Liver (tissue), 9 donors: ENCODE results near the gene AKR1B1. TPM values are rescaled to one million over a fixed set of nuclear protein-coding genes. Genes with fewer than 3 reads are reported as not detected.
A peak's percentile ranks its signal among the peaks of the same experiment; 100 is the strongest.

ENCODE experiments used
- DNase-seq: peaks from one replicate; pipeline ENCODE4 v3.0.0-alpha.2; 2017; ENCODE audit warnings: low spot score
- H3K27ac ChIP-seq, 2 donors: one replicate each; pipeline ENCODE4 v1.7.0; 2013; ENCODE audit warnings: inconsistent platforms in 2 of 2, low read length in 2 of 2, control low read depth in 1 of 2, low read depth in 1 of 2, mild to moderate bottlenecking in 1 of 2
- H3K27me3 ChIP-seq, 4 donors: one replicate each; pipeline versions ENCODE4 v1.6.1 to v1.7.0; 2013; ENCODE audit warnings: low read length in 3 of 4, inconsistent platforms in 1 of 4, mild to moderate bottlenecking in 1 of 4, moderate library complexity in 1 of 4; ENCODE audit not compliant: control insufficient read depth in 4 of 4, insufficient read depth in 4 of 4
- H3K36me3 ChIP-seq, 4 donors: one replicate each; pipeline versions ENCODE4 v1.6.1 to v1.7.0; 2013; ENCODE audit warnings: low read length in 3 of 4, mild to moderate bottlenecking in 3 of 4, low read depth in 1 of 4, moderate library complexity in 1 of 4; ENCODE audit not compliant: control insufficient read depth in 4 of 4, insufficient read depth in 3 of 4
- H3K4me1 ChIP-seq, 4 donors: one replicate each; pipeline versions ENCODE4 v1.6.1 to v1.7.0; 2013; ENCODE audit warnings: low read length in 3 of 4, mild to moderate bottlenecking in 3 of 4, moderate library complexity in 1 of 4; ENCODE audit not compliant: control insufficient read depth in 4 of 4, insufficient read depth in 4 of 4
- H3K4me3 ChIP-seq, 3 donors: one replicate each; pipeline versions ENCODE4 v1.6.1 to v1.7.0; 2013; ENCODE audit warnings: low read length in 3 of 3, control low read depth in 1 of 3, low read depth in 1 of 3, mild to moderate bottlenecking in 1 of 3
- H3K9ac ChIP-seq, 2 donors: one replicate each; pipeline ENCODE4 v1.7.0; 2013; ENCODE audit warnings: low read length in 2 of 2, mild to moderate bottlenecking in 2 of 2, moderate library complexity in 2 of 2, control low read depth in 1 of 2, low read depth in 1 of 2
- H3K9me3 ChIP-seq, 4 donors: one replicate each; pipeline versions ENCODE4 v1.6.1 to v1.7.0; 2013; ENCODE audit warnings: low read length in 3 of 4; ENCODE audit not compliant: control insufficient read depth in 4 of 4
- CTCF ChIP-seq: fragments of 150-350 bp; IDR thresholded peaks from 2 replicates; pipeline ENCODE4 v1.5.1; 2017; ENCODE audit warnings: improper control_type of control experiment, low read depth, low read length; ENCODE audit not compliant: missing input control
- EGR1 ChIP-seq, 2 donors: IDR thresholded peaks; 2 replicates each; pipeline ENCODE4 v1.6.1; 2016 to 2018; ENCODE audit warnings: antibody characterized with exemption in 2 of 2, low read depth in 2 of 2
- FOXA1 ChIP-seq: IDR thresholded peaks from 2 replicates; pipeline ENCODE4 v1.6.1; 2016; ENCODE audit warnings: antibody characterized with exemption
- FOXA2 ChIP-seq: IDR thresholded peaks from 2 replicates; pipeline ENCODE4 v1.6.1; 2016; ENCODE audit warnings: antibody characterized with exemption
- GABPA ChIP-seq, 2 donors: IDR thresholded peaks in 1 of 2; conservative IDR thresholded peaks in 1 of 2; 2 replicates each; pipeline ENCODE4 v1.6.1; 2016; ENCODE audit warnings: antibody characterized with exemption in 2 of 2, mild to moderate bottlenecking in 1 of 2, moderate library complexity in 1 of 2
- HNF4A ChIP-seq, 2 donors: conservative IDR thresholded peaks; 2 replicates each; pipeline ENCODE4 v1.6.1; 2016; ENCODE audit warnings: antibody characterized with exemption in 2 of 2, mild to moderate bottlenecking in 2 of 2
- HNF4G ChIP-seq: IDR thresholded peaks from 2 replicates; pipeline ENCODE4 v1.6.1; 2016; ENCODE audit warnings: antibody characterized with exemption
- NR2F2 ChIP-seq: IDR thresholded peaks from 2 replicates; pipeline ENCODE4 v1.6.1; 2016; ENCODE audit warnings: antibody characterized with exemption
- RXRA ChIP-seq, 2 donors: IDR thresholded peaks; 2 replicates each; pipeline ENCODE4 v1.6.1; 2017 to 2018; ENCODE audit warnings: antibody characterized with exemption in 2 of 2, mild to moderate bottlenecking in 1 of 2
- SP1 ChIP-seq: IDR thresholded peaks from 2 replicates; pipeline ENCODE4 v1.6.1; 2018; ENCODE audit warnings: antibody characterized with exemption, mild to moderate bottlenecking
- TAF1 ChIP-seq: conservative IDR thresholded peaks from 2 replicates; pipeline ENCODE4 v1.6.1; 2016; ENCODE audit warnings: antibody characterized with exemption, mild to moderate bottlenecking
- YY1 ChIP-seq: IDR thresholded peaks from 2 replicates; pipeline ENCODE4 v1.6.1; 2016; ENCODE audit warnings: antibody characterized with exemption, mild to moderate bottlenecking
- ZBTB33 ChIP-seq: IDR thresholded peaks from 2 replicates; pipeline ENCODE4 v1.6.1; 2016; ENCODE audit warnings: antibody characterized with exemption
- WGBS: extraction: QIAGEN DNeasy Blood & Tissue Kit; methylation state at CpG from one replicate; pipeline ENCODE4 v1.1.7; 2013; 5-methylcytosine and 5-hydroxymethylcytosine counted together
- polyA plus RNA-seq, 2 donors: library from polyadenylated mRNA; stranded (reverse) in 1 of 2; unstranded in 1 of 2; fragments of 200-250 nt in 1 of 2; fragments of >200 nt in 1 of 2; fragmentation: Nextera tagmentation in 1 of 2; extraction: Ambion mirVana in 1 of 2; gene quantifications; one replicate each; pipeline versions ENCODE4 v1.2.1 to v1.2.3, GENCODE V29; 2013 to 2015
- total RNA-seq, 2 donors: library from RNA; depleted of rRNA; stranded (reverse); fragments of >200 nt; gene quantifications; one replicate each; pipeline ENCODE4 v1.2.3, GENCODE V29; 2014
- TF ChIP-seq, protein P1 (sequence below): IDR thresholded peaks from 2 replicates; pipeline ENCODE4 v1.6.1; 2016; ENCODE audit warnings: antibody characterized with exemption
- TF ChIP-seq, protein P2 (sequence below): IDR thresholded peaks from 2 replicates; pipeline ENCODE4 v1.6.1; 2016; ENCODE audit warnings: antibody characterized with exemption, mild to moderate bottlenecking
- donor health status: healthy.
- donor health status: healthy.
- donor health status: healthy.
- donor health status: healthy.
- donor health status: healthy.

The AKR1B1 gene
- total and polyA plus RNA-seq, 4 donors = 10.8 to 12.6 (median 11.6) TPM

GRCh38 chr7:134432296-134433152, 26.4 kb downstream of the AKR1B1 start (continued):
- TF ChIP-seq ZBTB33 (no peak), SP1 (peak; percentile 50), NR2F2 (peak; percentile 57), GABPA (IDR thresholded peaks at IDR 0.05 in 1 of 2, conservative IDR thresholded peaks at IDR 0.05 in 1 of 2) (peak in 1 of 2 donors; percentile 52)

DNA sequence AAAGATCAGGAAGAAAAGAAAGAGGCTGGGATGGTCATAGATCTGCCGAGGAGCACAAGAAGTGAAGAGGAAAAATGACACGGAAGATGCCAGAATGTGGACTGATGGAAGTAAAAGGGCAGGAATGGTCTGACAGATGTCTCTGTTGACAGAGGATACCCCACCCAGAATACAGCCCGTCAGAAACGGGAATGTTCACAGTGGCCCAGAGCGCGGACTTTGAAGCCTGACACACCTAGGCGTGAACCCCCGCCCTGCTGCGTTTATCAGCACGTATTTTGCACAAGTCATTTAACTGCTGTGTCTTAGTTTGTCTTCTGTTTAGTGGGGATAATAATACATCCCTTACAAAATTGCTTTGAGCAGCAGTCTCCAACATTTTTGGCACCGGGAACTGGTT, 27.1 kb downstream of the AKR1B1 start:
- peaks cover 0 to 13% (median 9%) of the 10 kb centered on the region in 4 donors for H3K4me1 ChIP-seq
- WGBS = 45% methylated on average over 11 of the region's 11 CpGs
- TF ChIP-seq EGR1 (IDR thresholded peaks at IDR 0.05; ENCODE audit: low read depth in 2 of 2) = no peak
- no peak for TF ChIP-seq SP1
- TF ChIP-seq HNF4A (conservative IDR thresholded peaks at IDR 0.05) = no peak
- TF ChIP-seq, protein P1, sequence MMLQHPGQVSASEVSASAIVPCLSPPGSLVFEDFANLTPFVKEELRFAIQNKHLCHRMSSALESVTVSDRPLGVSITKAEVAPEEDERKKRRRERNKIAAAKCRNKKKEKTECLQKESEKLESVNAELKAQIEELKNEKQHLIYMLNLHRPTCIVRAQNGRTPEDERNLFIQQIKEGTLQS = no peak
- TF ChIP-seq, protein P2, sequence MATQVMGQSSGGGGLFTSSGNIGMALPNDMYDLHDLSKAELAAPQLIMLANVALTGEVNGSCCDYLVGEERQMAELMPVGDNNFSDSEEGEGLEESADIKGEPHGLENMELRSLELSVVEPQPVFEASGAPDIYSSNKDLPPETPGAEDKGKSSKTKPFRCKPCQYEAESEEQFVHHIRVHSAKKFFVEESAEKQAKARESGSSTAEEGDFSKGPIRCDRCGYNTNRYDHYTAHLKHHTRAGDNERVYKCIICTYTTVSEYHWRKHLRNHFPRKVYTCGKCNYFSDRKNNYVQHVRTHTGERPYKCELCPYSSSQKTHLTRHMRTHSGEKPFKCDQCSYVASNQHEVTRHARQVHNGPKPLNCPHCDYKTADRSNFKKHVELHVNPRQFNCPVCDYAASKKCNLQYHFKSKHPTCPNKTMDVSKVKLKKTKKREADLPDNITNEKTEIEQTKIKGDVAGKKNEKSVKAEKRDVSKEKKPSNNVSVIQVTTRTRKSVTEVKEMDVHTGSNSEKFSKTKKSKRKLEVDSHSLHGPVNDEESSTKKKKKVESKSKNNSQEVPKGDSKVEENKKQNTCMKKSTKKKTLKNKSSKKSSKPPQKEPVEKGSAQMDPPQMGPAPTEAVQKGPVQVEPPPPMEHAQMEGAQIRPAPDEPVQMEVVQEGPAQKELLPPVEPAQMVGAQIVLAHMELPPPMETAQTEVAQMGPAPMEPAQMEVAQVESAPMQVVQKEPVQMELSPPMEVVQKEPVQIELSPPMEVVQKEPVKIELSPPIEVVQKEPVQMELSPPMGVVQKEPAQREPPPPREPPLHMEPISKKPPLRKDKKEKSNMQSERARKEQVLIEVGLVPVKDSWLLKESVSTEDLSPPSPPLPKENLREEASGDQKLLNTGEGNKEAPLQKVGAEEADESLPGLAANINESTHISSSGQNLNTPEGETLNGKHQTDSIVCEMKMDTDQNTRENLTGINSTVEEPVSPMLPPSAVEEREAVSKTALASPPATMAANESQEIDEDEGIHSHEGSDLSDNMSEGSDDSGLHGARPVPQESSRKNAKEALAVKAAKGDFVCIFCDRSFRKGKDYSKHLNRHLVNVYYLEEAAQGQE = no peak
- TF ChIP-seq GABPA (IDR thresholded peaks at IDR 0.05 in 1 of 2, conservative IDR thresholded peaks at IDR 0.05 in 1 of 2) = no peak
- TF ChIP-seq YY1 = no peak
- TF ChIP-seq TAF1 = no peak
- TF ChIP-seq CTCF = no peak
- no peak for TF ChIP-seq FOXA1
- TF ChIP-seq RXRA (IDR thresholded peaks at IDR 0.05) = no peak
- TF ChIP-seq NR2F2 = no peak
- no peak for TF ChIP-seq FOXA2
- TF ChIP-seq HNF4G = no peak
- no peak for TF ChIP-seq ZBTB33
- no peaks in the 10 kb centered on the region for H3K9me3 ChIP-seq
- H3K9ac ChIP-seq = peak overlapping the region in 1 of 2 donors; percentile 73
- no peak overlapping the region for H3K27ac ChIP-seq
- H3K4me3 ChIP-seq = no peak overlapping the region
- no peaks in the 10 kb centered on the region for H3K36me3 ChIP-seq
- no peaks in the 10 kb centered on the region for H3K27me3 ChIP-seq
- no peak for DNase-seq
